RWPE2 (cell line): ENCODE data around the gene SIX2.

Experiments used
- ATAC-seq: fragments of 200-7000 bp; cut with Tn5 transposase; 3 replicates; pipeline ENCODE4 v1.9.1; 2021; ENCODE audit warnings: low read depth
- DNase-seq: peaks from one replicate; pipeline ENCODE4 v3.0.0-alpha.2; 2020; ENCODE audit warnings: low spot score
- H3K27ac ChIP-seq: fragments of 450-650 bp; 2 replicates; pipeline ENCODE4 v1.5.1; 2017; ENCODE audit warnings: mild to moderate bottlenecking; ENCODE audit not compliant: poor library complexity, severe bottlenecking
- H3K27me3 ChIP-seq: fragments of 250-450 bp; sonication (Bioruptor Pico); 2 replicates; pipeline ENCODE4 v1.5.1; 2021; ENCODE audit warnings: mild to moderate bottlenecking, moderate library complexity; ENCODE audit not compliant: insufficient read depth, poor library complexity, severe bottlenecking
- H3K36me3 ChIP-seq: fragments of 250-450 bp; sonication (Bioruptor Pico); 2 replicates; pipeline ENCODE4 v1.5.1; 2020; ENCODE audit warnings: low read depth, mild to moderate bottlenecking, moderate library complexity
- H3K4me1 ChIP-seq: fragments of 250-450 bp; sonication (Bioruptor Pico); 2 replicates; pipeline ENCODE4 v1.5.1; 2021; ENCODE audit warnings: mild to moderate bottlenecking, moderate library complexity; ENCODE audit not compliant: insufficient read depth, poor library complexity, severe bottlenecking
- H3K4me3 ChIP-seq: fragments of 250-450 bp; sonication (Bioruptor Pico); 2 replicates; pipeline ENCODE4 v1.5.1; 2021; ENCODE audit warnings: mild to moderate bottlenecking, moderate library complexity; ENCODE audit not compliant: severe bottlenecking
- H3K9me3 ChIP-seq: fragments of 250-450 bp; sonication (Bioruptor Pico); 2 replicates; pipeline ENCODE4 v1.5.1; 2021; ENCODE audit warnings: mild to moderate bottlenecking, moderate library complexity; ENCODE audit not compliant: severe bottlenecking
- CTCF ChIP-seq: fragments of 450-650 bp; IDR thresholded peaks from one replicate; pipeline ENCODE4 v1.5.1; 2017; ENCODE audit warnings: mild to moderate bottlenecking, moderate library complexity; ENCODE audit not compliant: poor library complexity, severe bottlenecking

Gene SIX2

GRCh38 chr2:45011121-45011520 is 1.9 kb upstream of the SIX2 start:
- no peaks in the 10 kb centered on the region for H3K36me3 ChIP-seq
- H3K27ac ChIP-seq: no peak overlapping the region
- H3K27me3 ChIP-seq: peaks cover 16% of the 10 kb centered on the region
- H3K4me3 ChIP-seq: no peak overlapping the region
- DNase-seq (no peak), ATAC-seq (no peak)
- no peak for TF ChIP-seq CTCF
- H3K4me1 ChIP-seq: no peaks in the 10 kb centered on the region
- H3K9me3 ChIP-seq: no peaks in the 10 kb centered on the region

- H3K27ac ChIP-seq: no peak overlapping the region
- H3K4me1 ChIP-seq: no peaks in the 10 kb centered on the region
- no peaks in the 10 kb centered on the region for H3K36me3 ChIP-seq
- peak overlapping the region; percentile 43 for H3K4me3 ChIP-seq
- H3K9me3 ChIP-seq: no peaks in the 10 kb centered on the region
- TF ChIP-seq CTCF: no peak
- no peak for DNase-seq
- H3K27me3 ChIP-seq: peaks cover 16% of the 10 kb centered on the region
- no peak for ATAC-seq
Measured at GRCh38 chr2:45010702-45011012, 1.4 kb upstream of the SIX2 start.

GRCh38 chr2:45009928-45010701 is 863 bp upstream of the SIX2 start:
- Histone ChIP-seq H3K9me3 (no peaks in the 10 kb centered on the region), H3K4me1 (no peaks in the 10 kb centered on the region), H3K27ac (peak overlapping the region; percentile 25), H3K27me3 (peaks cover 16% of the 10 kb centered on the region), H3K4me3 (peak overlapping the region; percentile 43), H3K36me3 (no peaks in the 10 kb centered on the region)
- ATAC-seq (peak; percentile 42), DNase-seq (no peak)
- no peak for TF ChIP-seq CTCF

- DNase-seq (no peak), ATAC-seq (no peak)
- Histone ChIP-seq H3K27ac (no peak overlapping the region), H3K4me1 (no peaks in the 10 kb centered on the region), H3K4me3 (peak overlapping the region; percentile 43), H3K27me3 (peaks cover 15% of the 10 kb centered on the region), H3K36me3 (no peaks in the 10 kb centered on the region), H3K9me3 (no peaks in the 10 kb centered on the region)
- TF ChIP-seq CTCF: no peak
Measured at GRCh38 chr2:45008296-45009129, 739 bp downstream of the SIX2 start.

GRCh38 chr2:45007961-45008295 is 1.3 kb downstream of the SIX2 start:
- no peak for DNase-seq
- TF ChIP-seq CTCF: no peak

More at GRCh38 chr2:45007961-45008295, 1.3 kb downstream of the SIX2 start:
- Histone ChIP-seq H3K4me3 (no peak overlapping the region), H3K36me3 (no peaks in the 10 kb centered on the region), H3K27me3 (peaks cover 10% of the 10 kb centered on the region), H3K4me1 (no peaks in the 10 kb centered on the region), H3K27ac (no peak overlapping the region), H3K9me3 (no peaks in the 10 kb centered on the region)
- ATAC-seq: no peak
